Measurements from ENCODE around the gene HLA-G. TPM values are rescaled to one million over a fixed set of nuclear protein-coding genes. Genes with fewer than 3 reads are reported as not detected.

Gene HLA-G
- total and polyA plus RNA-seq, 9 of the 15 experiments (the other 6 are each of a cell fraction or from before 2014, with no cell fraction given) = 0.13 TPM; not detected in 8

- intact Hi-C loops (cut with micrococcal nuclease) = loop anchor here (10.0 kb wide), 1 partner anchor 181 kb away; no protein-coding TSS in a partner anchor
- in situ Hi-C loops (cut with MboI) = loop anchor here (25.0 kb wide), 1 partner anchor 89 kb away; no protein-coding TSS in a partner anchor
- no peak overlapping the region for H3K4me3 ChIP-seq
- TF ChIP-seq JUNB (CRISPR knock-in tag; conservative IDR thresholded peaks at IDR 0.05) (no peak), ZNF398 (CRISPR knock-in tag; IDR thresholded peaks at IDR 0.05) (no peak), CBX8 (IDR thresholded peaks at IDR 0.05; ENCODE audit: borderline replicate concordance, extremely low read depth, low read depth, low read length, poor library complexity, severe bottlenecking) (no peak), ZNF449 (CRISPR knock-in tag; IDR thresholded peaks at IDR 0.05) (no peak), HCFC1 (IDR thresholded peaks at IDR 0.05; ENCODE audit: low read depth, low read length) (no peak), TFAP4 (CRISPR knock-in tag; IDR thresholded peaks at IDR 0.05; ENCODE audit: borderline replicate concordance) (no peak), ZBTB26 (CRISPR knock-in tag; IDR thresholded peaks at IDR 0.05) (no peak), ZNF354B (CRISPR knock-in tag; IDR thresholded peaks at IDR 0.05) (no peak), ASH1L (IDR thresholded peaks at IDR 0.05; ENCODE audit: borderline replicate concordance, low read depth, partially characterized antibody) (no peak), TSHZ1 (CRISPR knock-in tag; IDR thresholded peaks at IDR 0.05) (no peak), SMARCC2 (IDR thresholded peaks at IDR 0.05; ENCODE audit: low read depth) (no peak)
- no peaks in the 10 kb centered on the region for H4K20me1 ChIP-seq (replicated peaks; ENCODE audit: control insufficient read depth, insufficient read depth, low read length)
- H3K36me3 ChIP-seq (ENCODE audit: control insufficient read depth, insufficient read depth, low read length) = no peaks in the 10 kb centered on the region
- no peak overlapping the region for H3K9ac ChIP-seq (ENCODE audit: insufficient read depth in 1 of 2, low read depth in 2 of 2, low read length in 2 of 2)
- no peak overlapping the region for H3K4me2 ChIP-seq (ENCODE audit: insufficient read depth, low read length)
- H3K27me3 ChIP-seq (ENCODE audit: control insufficient read depth in 2 of 2, insufficient read depth in 2 of 2, low read length in 2 of 2) = peaks cover 7 to 29% of the 10 kb centered on the region in 2 experiments; a peak in 4 of 5 replicates
- DNase-seq (ENCODE audit: extremely low read depth in 1 of 4, low spot score in 3 of 4) = no peak
- no TSS peak for BruUV-seq (replicated peaks)
- no peak overlapping the region for H2AFZ ChIP-seq (ENCODE audit: low read depth, low read length)
- H3K4me1 ChIP-seq (replicated peaks in 1 of 2; ENCODE audit: control insufficient read depth in 2 of 2, insufficient read depth in 2 of 2, low read length in 2 of 2) = peaks cover 0 to 11% of the 10 kb centered on the region in 2 experiments; a peak in 1 of 5 replicates
- no peak overlapping the region for H3K27ac ChIP-seq (ENCODE audit: extremely low read depth, low read depth, low read length)
- ChIA-PET CTCF (ENCODE audit: low intra/inter-chr PET ratio) (interaction anchor here (1.0 kb wide), 1 partner anchor 9 kb away, joined by 4 read pairs; no protein-coding TSS in a partner anchor), POLR2A (interaction anchor here (0.6 kb wide), 1 partner anchor 177 kb away, joined by 3 read pairs; no protein-coding TSS in a partner anchor)
- H3K9me1 ChIP-seq (ENCODE audit: control insufficient read depth, insufficient read depth, low read length) = no peaks in the 10 kb centered on the region
- WGBS (ENCODE audit: insufficient coverage, low coverage, missing lambda C conversion rate) = no CpG with 5 or more reads among the region's 1 CpG
- H3K9me3 ChIP-seq (replicated peaks; ENCODE audit: control insufficient read depth, insufficient read depth, low read depth, low read length) = no peaks in the 10 kb centered on the region
- ATAC-seq = no peak
- FAIRE-seq = no peak
- H3K79me2 ChIP-seq (ENCODE audit: control insufficient read depth, insufficient read depth, low read length) = no peaks in the 10 kb centered on the region
Observed at GRCh38 chr6:29826271-29826670, 1.4 kb upstream of the HLA-G start.
